Measurements from ENCODE around the gene ABCA5.
"Not testable (repeated sequence)": the region's sequence is repeated elsewhere in the genome, so short reads cannot be mapped to it uniquely, and the experiment has no call there.

Gene ABCA5

DNA sequence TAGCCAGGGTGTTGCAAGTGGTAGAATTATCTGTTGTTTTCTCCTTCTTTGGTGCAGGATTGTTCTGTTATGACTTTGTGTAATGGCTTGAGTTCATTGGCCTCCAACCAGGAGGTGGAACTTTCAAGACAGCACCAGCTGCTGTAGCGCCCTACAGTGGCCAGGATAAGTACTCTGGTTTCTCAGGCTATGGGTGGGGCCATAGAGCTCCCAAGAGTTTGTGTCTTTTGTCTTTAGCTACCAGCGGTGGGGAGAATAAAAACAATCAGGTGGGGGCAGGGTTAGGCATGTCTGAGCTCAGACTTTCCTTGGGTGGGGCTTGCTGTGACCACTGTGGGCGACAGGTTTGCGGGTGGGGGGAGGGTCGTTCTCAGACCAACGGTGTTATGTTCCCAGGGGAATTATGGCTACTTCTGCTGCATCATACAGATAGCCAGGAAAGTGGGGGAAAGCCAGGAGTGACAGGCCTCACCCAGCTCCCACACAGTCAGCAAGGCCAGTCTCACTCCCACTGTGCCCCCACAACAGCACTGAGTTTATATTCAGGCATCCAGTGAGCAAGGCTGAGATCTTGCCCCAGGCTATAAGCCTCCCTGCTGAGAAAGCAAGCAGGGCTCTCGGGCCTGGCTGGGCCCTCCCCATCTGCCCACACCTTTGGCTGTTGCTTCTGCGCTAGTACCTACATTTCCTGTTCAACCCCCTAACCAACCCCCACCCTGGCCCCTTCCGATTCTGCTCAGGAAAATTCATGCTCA lies 113.7 kb downstream of the ABCA5 start:
- DNase-seq (ENCODE audit: low read depth in 2 of 3, low spot score in 1 of 3) = no peak

DNA sequence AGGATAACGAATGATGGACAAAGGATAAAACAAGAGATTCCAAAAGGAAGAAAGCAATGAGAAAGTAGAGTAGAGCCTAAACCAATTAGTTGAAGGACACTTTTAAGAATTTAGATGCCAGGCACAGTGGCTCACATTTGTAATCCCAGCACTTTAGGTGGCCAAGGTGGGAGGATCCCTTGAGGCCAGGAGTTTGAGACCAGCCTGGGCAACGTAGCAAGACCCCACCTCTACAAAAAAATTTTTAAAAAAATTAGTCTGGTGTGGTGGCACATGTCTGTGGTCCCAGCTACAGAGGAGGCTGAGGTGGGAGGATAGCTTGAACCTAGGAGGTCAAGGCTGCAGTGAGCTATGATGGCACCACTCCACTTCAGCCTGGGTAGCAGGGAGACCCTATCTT lies 118.3 kb downstream of the ABCA5 start:
- no peak for DNase-seq (ENCODE audit: low read depth in 2 of 3, low spot score in 1 of 3)

DNA sequence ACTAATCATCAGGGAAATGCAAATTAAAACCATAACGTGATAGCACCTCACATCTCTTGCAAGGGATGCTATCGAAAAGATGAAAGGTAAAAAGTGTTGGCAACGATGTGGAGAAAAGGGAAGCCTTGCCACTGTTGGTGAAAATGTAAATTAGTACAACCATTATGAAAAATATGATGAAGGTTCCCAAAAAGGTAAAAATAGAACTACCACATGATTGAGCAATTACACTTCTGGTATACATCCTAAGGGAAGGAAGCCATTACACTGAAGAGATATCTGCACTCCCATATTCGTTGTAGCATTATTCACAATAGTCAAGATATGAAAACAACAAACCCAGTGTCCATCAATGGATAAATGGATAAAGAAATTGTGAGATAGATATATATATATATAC lies 119.8 kb downstream of the ABCA5 start:
- DNase-seq (ENCODE audit: low read depth in 2 of 3, low spot score in 1 of 3) = no peak

DNA sequence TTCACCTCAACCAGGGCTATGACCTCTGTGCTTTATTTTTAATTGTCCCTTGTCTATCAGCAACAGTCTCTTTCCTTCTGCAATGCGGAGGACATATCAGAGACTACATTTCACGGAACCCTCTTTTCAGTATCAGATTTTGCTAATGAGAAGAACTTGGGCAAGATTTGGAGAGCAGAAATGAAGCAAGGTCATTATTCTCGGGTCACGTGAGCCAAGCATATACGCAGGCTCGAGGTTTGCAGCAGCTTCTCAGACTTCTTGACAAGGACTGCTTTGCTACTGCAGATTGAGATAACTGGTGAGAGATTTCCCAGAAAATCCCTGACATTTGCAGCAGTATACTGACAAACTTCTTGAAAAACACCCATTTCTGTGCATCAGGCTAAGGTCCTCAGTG lies 128.7 kb downstream of the ABCA5 start:
- DNase-seq (ENCODE audit: low read depth in 2 of 3, low spot score in 1 of 3) = no peak

DNA sequence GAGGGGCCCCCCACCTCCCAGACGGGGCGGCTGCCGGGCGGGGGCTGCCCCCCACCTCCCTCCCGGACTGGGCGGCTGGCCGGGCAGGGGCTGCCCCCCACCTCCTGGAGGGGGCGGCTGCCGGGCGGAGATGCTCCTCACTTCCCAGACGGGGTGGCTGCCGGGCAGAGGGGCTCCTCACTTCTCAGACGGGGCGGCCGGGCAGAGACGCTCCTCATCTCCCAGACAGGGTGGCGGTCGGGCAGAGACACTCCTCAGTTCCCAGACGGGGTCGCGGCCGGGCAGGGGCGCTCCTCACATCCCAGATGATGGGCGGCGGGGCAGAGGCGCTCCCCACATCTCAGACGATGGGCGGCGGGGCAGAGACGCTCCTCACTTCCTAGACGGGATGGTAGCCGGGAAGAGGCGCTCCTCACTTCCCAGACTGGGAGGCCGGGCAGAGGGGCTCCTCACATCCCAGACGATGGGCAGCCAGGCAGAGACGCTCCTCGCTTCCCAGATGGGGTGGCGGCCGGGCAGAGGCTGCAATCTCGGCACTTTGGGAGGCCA lies 130.8 kb downstream of the ABCA5 start:
- DNase-seq (ENCODE audit: low read depth in 2 of 3, low spot score in 1 of 3) = not testable (repeated sequence)

Measured in stimulated activated CD4-positive, alpha-beta T cell treated with anti-CD3 and anti-CD28 coated beads, Interleukin-12 subunit alpha, Interleukin-12 subunit beta, amount 100 ng/mL, for 48 hours (primary cell).